Erythroblast (primary cell): ENCODE data around the gene HOXB2.

ENCODE experiments used
- GATA1 ChIP-seq: IDR thresholded peaks from 2 replicates; pipeline ENCODE4 v1.6.1; 2011; ENCODE audit warnings: low read depth, mild to moderate bottlenecking, control low read depth, low read length, moderate library complexity
- POLR2A ChIP-seq: IDR thresholded peaks from 2 replicates; pipeline ENCODE4 v1.6.1; 2011; ENCODE audit warnings: mild to moderate bottlenecking, low read length

GRCh38 chr17:48590607-48591161, 45.8 kb upstream of the HOXB2 start:
- no peak for TF ChIP-seq POLR2A
- TF ChIP-seq GATA1, result no peak
